HUES48 (cell line): ENCODE data around the gene EDARADD.

Source experiments
- H3K27ac ChIP-seq: one replicate; pipeline ENCODE4 v1.7.0; 2013; ENCODE audit warnings: low read depth, low read length, inconsistent platforms
- H3K27me3 ChIP-seq: 2 replicates; pipeline ENCODE4 v1.6.1; 2013; ENCODE audit warnings: mild to moderate bottlenecking, low read length; ENCODE audit not compliant: control insufficient read depth, insufficient read depth
- H3K36me3 ChIP-seq: 2 replicates; pipeline ENCODE4 v1.6.1; 2013; ENCODE audit warnings: low read length; ENCODE audit not compliant: control insufficient read depth, insufficient read depth
- H3K4me1 ChIP-seq: 2 replicates; pipeline ENCODE4 v1.6.1; 2013; ENCODE audit warnings: mild to moderate bottlenecking, low read length; ENCODE audit not compliant: control insufficient read depth, insufficient read depth
- H3K4me3 ChIP-seq: 2 replicates; pipeline ENCODE4 v1.5.1; 2013; ENCODE audit warnings: mild to moderate bottlenecking, low read depth, low read length
- H3K9ac ChIP-seq: 2 replicates; pipeline ENCODE4 v1.6.1; 2013; ENCODE audit warnings: mild to moderate bottlenecking, low read depth, low read length, moderate library complexity
- H3K9me3 ChIP-seq: 2 replicates; pipeline ENCODE4 v1.6.1; 2013; ENCODE audit warnings: low read length; ENCODE audit not compliant: control insufficient read depth, insufficient read depth

The EDARADD gene

GRCh38 chr1:236516929-236517704 is 123.0 kb downstream of the EDARADD start:
- Histone ChIP-seq H3K9ac (no peak overlapping the region), H3K9me3 (no peaks in the 10 kb centered on the region), H3K4me1 (peaks cover 9% of the 10 kb centered on the region), H3K36me3 (no peaks in the 10 kb centered on the region), H3K4me3 (no peak overlapping the region; the same call in 1 of the 2 replicates), H3K27me3 (no peaks in the 10 kb centered on the region), H3K27ac (no peak overlapping the region)

DNA sequence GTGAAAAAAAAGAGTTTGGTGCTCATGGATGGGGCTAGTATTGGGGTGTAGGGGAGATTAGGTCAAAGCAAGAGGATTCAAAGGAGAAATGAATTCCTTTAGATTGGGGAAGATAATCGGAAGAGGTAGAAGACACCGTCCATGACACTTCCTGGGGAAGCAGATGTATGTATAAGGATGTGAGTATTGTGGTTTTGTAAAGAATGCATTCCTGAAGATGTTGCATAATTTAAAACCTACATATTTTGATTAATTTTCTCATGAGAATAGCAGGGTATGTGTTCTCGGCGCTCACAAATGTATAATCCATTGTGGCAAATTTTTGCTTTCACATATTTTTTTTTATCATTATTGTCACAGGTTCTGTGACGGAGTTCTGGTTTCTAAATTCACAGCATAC is 124.2 kb downstream of the EDARADD start:
- Histone ChIP-seq H3K9me3 (no peaks in the 10 kb centered on the region), H3K9ac (no peak overlapping the region), H3K27me3 (peaks cover 5% of the 10 kb centered on the region), H3K27ac (no peak overlapping the region), H3K4me3 (no peak overlapping the region), H3K36me3 (no peaks in the 10 kb centered on the region), H3K4me1 (peaks cover 9% of the 10 kb centered on the region)

DNA sequence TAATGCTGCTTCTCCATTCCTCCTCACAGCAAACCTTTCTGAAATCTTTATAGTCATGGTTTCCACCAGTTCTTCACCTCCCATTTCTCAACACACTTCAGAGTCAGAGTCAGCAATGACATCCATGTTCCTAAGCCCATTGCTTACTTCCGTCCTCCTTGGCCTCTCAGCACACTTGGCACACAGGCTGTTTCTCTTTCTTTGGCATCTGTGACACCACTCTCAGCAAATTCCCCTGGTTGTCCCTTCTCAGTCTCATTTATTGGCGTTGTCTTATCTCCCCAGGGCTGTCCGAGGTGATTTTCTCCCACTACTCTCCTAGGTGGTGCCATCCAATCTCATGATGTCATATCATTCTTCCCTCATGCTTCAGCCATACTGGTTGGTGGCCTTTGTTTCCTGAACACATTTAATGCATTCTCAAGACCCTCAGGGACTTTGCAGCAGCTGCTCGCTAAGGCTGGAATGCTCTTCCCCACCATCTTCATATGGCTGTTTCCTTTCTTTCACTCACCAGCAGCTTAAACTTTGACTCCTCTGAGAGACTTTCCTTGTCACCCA is 126.4 kb downstream of the EDARADD start:
- Histone ChIP-seq H3K36me3 (no peaks in the 10 kb centered on the region), H3K4me3 (no peak overlapping the region), H3K27ac (no peak overlapping the region), H3K9ac (no peak overlapping the region), H3K9me3 (no peaks in the 10 kb centered on the region), H3K4me1 (peaks cover 13% of the 10 kb centered on the region), H3K27me3 (peaks cover 22% of the 10 kb centered on the region)

GRCh38 chr1:236522937-236523703 is 129.0 kb downstream of the EDARADD start:
- Histone ChIP-seq H3K36me3 (no peaks in the 10 kb centered on the region), H3K27me3 (peaks cover 22% of the 10 kb centered on the region), H3K27ac (no peak overlapping the region), H3K9me3 (no peaks in the 10 kb centered on the region), H3K9ac (0 out of 2 replicates have a peak overlapping the region, but pooled peaks have one; percentile 63), H3K4me1 (peaks cover 4% of the 10 kb centered on the region; the same call in 1 of the 2 replicates), H3K4me3 (peak overlapping the region; percentile 89)

GRCh38 chr1:236523704-236524141 is 129.6 kb downstream of the EDARADD start, which contains the start of gene LGALS8:
TSS of gene LGALS8 (plus strand) at chr1:236523982. CDS start at chr1:236526071, 2,089 bp downstream.
- peaks cover 4% of the 10 kb centered on the region; the same call in 1 of the 2 replicates for H3K4me1 ChIP-seq
- no peaks in the 10 kb centered on the region for H3K36me3 ChIP-seq
- H3K9me3 ChIP-seq, result no peaks in the 10 kb centered on the region
- peak within 1 kb of the TSS; percentile 63 for H3K9ac ChIP-seq
- H3K27ac ChIP-seq, result no peak within 1 kb of the TSS
- peaks cover 22% of the 10 kb centered on the region for H3K27me3 ChIP-seq
- H3K4me3 ChIP-seq, result peak within 1 kb of the TSS; percentile 89

DNA sequence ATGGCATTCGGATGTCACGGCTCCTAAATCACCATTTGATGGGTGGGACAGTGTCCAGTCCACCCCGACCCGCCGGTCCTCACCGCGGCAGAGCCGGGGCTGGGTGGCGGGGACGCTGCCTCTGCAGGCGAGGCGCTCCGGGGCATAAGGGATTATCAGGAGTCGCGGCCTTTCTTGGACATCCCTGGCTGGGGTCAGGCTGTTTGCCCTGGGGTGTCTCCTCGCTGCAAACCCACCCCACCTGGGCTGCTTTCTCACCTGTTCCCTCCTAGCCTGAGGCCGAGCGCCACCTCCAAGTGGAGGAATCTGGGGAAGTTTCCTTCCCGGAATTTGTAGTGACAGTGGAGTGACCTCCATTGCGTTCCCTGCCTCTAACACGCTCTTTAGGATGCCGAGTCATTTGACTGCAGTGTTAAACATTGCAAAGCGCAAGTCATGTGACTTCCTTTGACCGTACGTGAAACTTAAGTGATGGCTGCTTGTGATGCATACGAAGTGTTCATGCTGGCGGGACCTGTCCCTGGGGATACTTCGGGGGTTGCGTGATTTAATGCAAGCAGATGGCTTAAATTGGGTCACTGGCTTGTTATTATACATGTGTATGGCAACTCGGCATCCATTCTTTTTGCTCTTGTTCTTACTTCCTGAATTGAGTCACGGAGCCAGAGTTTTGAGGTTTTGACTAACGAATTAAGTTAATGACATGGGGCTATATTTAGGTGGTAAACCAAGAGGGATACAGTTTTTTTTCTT is 130.2 kb downstream of the EDARADD start:
- Histone ChIP-seq H3K4me3 (peak overlapping the region; percentile 89), H3K27me3 (peaks cover 22% of the 10 kb centered on the region), H3K9me3 (no peaks in the 10 kb centered on the region), H3K4me1 (peaks cover 4% of the 10 kb centered on the region; the same call in 1 of the 2 replicates), H3K27ac (no peak overlapping the region), H3K9ac (peak overlapping the region; percentile 63), H3K36me3 (no peaks in the 10 kb centered on the region)

DNA sequence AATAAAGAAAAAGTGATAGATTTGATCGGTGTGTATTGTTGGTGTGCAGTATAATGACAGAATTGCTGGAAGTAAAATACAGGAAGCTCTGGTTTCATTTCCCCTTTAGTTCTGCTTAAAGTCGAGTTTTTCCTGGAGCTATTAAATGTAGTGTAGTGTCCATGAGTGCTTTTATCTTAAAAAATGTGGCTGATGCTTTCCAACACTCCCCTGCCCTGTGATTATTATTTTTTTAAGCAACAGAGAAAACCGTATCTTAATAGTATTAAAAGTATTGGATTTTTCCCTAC is 130.8 kb downstream of the EDARADD start:
- Histone ChIP-seq H3K36me3 (no peaks in the 10 kb centered on the region), H3K4me1 (peaks cover 4% of the 10 kb centered on the region; the same call in 1 of the 2 replicates), H3K27ac (no peak overlapping the region), H3K4me3 (peak overlapping the region; percentile 89), H3K27me3 (peaks cover 22% of the 10 kb centered on the region), H3K9ac (no peak overlapping the region), H3K9me3 (no peaks in the 10 kb centered on the region)

DNA sequence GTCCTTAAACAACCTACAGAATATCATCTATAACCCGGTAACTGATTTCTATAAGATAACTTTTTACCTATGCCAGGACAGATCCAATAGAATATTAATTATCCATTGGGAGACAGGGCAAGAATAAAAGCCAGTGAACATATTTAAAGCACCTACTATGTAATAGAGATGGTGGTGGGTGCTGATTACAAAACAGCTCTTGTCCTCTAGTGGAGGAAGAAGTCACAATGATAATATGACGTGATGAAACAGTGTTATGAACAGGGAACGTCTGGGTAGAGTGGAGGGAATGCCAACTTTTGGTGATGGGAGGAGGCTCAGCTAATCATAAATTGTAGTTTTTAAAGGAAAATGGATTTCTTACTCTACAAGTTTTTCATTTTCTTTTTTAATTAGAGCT is 132.0 kb downstream of the EDARADD start:
- Histone ChIP-seq H3K4me3 (no peak overlapping the region), H3K4me1 (peaks cover 4% of the 10 kb centered on the region; the same call in 1 of the 2 replicates), H3K9ac (no peak overlapping the region), H3K36me3 (no peaks in the 10 kb centered on the region), H3K27me3 (peaks cover 22% of the 10 kb centered on the region), H3K9me3 (no peaks in the 10 kb centered on the region), H3K27ac (no peak overlapping the region)

DNA sequence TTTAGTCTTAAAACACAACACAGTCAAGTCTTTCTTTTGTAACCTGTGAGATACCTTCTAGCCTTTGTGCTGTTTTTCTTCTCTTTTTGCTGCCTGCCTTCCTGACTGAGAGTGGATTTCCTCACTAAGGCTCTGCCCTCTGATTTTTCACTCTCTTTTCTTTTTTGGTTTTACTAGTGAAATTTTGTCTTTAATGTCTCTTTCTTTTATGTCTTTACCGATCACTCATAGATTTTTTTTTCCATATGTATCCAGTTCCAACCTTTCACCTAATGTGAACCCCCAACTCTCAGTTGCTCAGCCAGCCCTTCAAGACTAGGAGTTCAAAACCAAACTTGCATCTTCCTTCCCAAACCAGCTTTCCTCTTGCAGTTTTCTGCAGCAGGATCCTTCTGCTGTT is 136.2 kb downstream of the EDARADD start:
- no peak overlapping the region for H3K9ac ChIP-seq
- H3K27ac ChIP-seq, result no peak overlapping the region
- no peak overlapping the region for H3K4me3 ChIP-seq
- no peaks in the 10 kb centered on the region for H3K4me1 ChIP-seq
- H3K36me3 ChIP-seq, result no peaks in the 10 kb centered on the region
- H3K9me3 ChIP-seq, result no peaks in the 10 kb centered on the region
- no peaks in the 10 kb centered on the region for H3K27me3 ChIP-seq

DNA sequence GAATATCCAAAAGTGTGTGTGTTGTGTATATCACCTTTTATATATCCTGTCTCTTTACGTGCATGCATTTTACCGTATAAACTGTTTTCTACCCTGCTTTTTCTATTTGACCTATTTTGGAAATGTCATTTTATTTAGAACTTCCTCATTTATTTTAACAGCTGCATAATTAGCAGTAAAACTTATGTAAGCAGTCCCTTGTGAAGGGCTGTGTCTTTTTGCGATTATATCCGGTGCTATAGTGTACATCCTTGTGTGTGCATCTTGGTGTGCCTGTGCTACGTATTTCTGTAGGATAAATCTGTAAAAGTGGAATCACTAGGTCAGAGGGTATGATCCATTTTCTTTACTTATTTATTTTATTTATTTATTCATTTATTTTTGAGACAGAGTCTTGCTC is 136.9 kb downstream of the EDARADD start:
- no peaks in the 10 kb centered on the region for H3K9me3 ChIP-seq
- H3K4me3 ChIP-seq, result no peak overlapping the region
- no peak overlapping the region for H3K9ac ChIP-seq
- H3K27ac ChIP-seq, result no peak overlapping the region
- no peaks in the 10 kb centered on the region for H3K36me3 ChIP-seq
- no peaks in the 10 kb centered on the region for H3K27me3 ChIP-seq
- H3K4me1 ChIP-seq, result no peaks in the 10 kb centered on the region
